Left colon (tissue), 2 donors: ENCODE measurements around the gene DDO. TPM values are rescaled to one million over a fixed set of nuclear protein-coding genes. Genes with fewer than 3 reads are reported as not detected.
A peak's percentile ranks its signal among the peaks of the same experiment; 100 is the strongest.

Experiments used
- ATAC-seq: fragments of 200-7000 bp; cut with Tn5 transposase; one replicate; pipeline ENCODE4 v1.9.1; 2020; ENCODE audit warnings: mild to moderate bottlenecking, moderate library complexity
- DNase-seq, 2 donors: peaks; one replicate each; pipeline ENCODE4 v3.0.0-alpha.2; 2020
- intact Hi-C, 2 donors: fragments of 100-400 bp; cut with DNase I in 1 of 2; cut with micrococcal nuclease in 1 of 2; formaldehyde crosslinking; loops; one replicate each; pipeline versions ENCODE4 v1.11.2 to v1.14.0; 2022; cut with DNase I, micrococcal nuclease
- total RNA-seq, 2 donors: library from RNA; stranded (reverse); fragmentation: NEBNext Ultra II Directional; extraction: Animal tissue kit (Norgen Biotek cat#: 25700); gene quantifications; one replicate each; pipeline ENCODE4 v1.2.1, GENCODE V29; 2021
- donor health status: DM: no; HTN: no; CAD: no.
- donor health status: DM: yes; HTN: yes; CAD: no.

DDO gene
- total RNA-seq, 2 donors from 2014 or later = 2.0 to 3.5 TPM

DNA sequence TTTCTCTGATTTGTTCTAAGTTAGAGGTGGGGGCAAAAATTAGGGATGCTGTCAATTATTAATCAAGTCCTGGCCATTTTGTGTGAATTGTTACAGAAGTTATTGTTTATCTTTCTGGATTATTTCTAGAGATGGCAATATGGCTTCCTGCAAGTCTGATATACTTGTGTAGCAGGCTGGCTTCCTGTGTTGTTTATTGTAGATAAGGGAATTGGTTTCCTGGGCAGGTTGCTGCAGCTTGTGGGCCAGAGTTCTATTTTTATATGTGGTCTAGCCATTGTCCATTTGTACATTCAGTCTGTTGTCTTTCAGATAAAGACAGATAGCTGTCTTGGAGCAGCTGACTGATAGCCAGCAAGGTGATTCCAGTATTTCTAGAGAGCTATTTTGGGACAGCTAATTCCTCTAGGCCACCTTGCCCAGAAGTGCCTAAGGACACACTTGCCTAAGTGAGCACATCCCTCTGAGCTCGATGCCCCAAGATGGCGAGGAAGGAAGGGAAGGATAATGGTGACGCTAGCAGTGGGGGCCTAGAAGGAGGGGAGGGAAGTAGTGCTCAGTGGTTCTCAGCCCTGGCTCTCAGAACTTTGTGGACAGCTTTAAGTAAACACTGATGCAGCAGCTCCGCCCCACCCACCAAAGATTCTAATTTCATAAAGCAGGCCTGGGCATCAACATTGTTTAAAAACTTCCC, 25.5 kb downstream of the DDO start:
- no peak for DNase-seq
- no peak for ATAC-seq
- intact Hi-C loops = loop anchor here in 1 of 2 donors (5.0 to 10.0 kb wide), 2 partner anchors 213 to 685 kb away; partner anchors contain the start of gene WASF1

DNA sequence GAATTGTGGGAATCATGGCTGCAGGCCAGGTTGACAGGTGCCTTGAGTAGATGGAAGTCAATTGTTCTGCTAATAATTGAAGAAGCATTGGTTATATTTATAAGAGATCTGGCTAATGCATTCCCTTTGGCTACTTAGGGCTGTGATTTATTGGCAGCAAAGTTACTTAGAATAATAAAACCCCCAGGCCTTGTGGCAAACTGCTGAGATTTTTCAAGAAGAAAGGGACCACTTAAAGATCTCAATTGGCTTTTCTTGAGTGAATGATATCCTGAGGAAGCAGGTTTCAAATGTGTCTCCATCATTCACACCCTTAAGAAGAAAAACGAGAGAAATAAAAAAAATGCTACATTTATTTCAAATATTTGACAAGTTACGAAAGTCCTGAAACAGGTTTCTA, 27.4 kb downstream of the DDO start:
- DNase-seq (no peak), ATAC-seq (no peak)
- intact Hi-C loops = no loop called here

DNA sequence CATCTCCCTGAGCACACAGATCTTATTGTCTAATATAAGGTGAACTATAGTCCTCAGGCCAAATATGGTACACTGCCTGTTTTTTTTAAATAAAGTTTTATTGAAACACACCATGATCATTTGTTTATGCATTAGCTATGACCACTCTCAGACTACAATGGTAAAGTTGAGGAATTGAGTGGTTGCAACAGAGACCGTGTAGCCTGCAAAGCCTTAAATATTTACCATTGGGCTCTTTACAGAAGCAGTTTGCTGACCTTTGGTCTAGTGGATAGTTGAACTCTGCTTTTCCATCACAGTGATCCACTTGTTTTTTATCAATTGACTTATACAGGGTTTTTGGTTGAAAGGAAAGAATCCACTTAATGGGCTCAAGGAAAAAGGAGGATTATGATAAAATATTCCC, 29.9 kb downstream of the DDO start:
- intact Hi-C loops = no loop called here
- no peak for DNase-seq
- ATAC-seq = no peak

DNA sequence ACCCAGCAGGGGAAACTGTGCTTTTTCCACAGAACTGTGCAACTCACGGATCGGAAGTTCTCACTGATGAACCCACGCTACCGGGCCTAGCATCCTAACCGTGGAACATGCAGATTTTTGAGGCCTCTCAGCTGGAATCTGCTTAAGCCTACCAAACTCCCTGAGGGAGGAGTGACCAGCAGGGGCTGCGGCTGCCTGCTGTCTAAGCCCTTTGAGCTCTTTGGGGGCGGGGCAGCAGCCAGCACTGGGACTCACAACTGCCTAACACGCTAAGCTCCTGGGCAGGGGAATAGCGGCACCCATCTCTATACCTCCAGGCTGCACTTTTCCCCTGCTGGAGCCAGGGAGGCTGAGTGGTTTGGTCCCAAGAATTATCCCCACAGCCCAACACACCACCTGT, 36.8 kb downstream of the DDO start:
- intact Hi-C loops = no loop called here
- no peak for DNase-seq
- no peak for ATAC-seq

DNA sequence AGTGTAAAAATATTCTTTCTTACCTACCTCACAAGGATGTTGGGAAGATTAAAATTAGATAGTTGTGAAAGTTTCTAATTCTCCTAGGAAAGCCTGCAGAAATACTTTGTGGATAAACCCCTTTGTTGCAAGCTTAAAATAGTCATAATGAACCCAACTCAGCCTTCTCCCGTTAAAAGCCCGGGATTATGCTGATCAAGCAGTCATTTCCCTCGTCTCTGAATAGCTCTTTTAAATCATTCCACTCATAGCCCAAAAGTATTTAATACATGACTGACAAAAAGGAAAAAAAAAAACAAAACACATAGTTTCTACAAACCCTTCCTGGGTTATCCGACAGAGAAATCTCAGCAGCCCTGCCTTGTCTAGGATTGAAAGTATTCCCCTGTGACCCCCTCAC, 46.3 kb downstream of the DDO start:
- intact Hi-C loops = no loop called here
- ATAC-seq = no peak

GRCh38 chr6:110368284-110368683, 47.1 kb downstream of the DDO start:
- DNase-seq = no peak
- intact Hi-C loops = no loop called here
- no peak for ATAC-seq

More for the DNA sequence above, 46.3 kb downstream of the DDO start:
- DNase-seq = no peak

- DNase-seq (no peak), ATAC-seq (no peak)
- intact Hi-C loops = no loop called here
These were observed 47.5 kb downstream of the DDO start for GRCh38 chr6:110367825-110368224.

GRCh38 chr6:110366975-110367374, 48.4 kb downstream of the DDO start:
- ATAC-seq = no peak
- DNase-seq = no peak
- intact Hi-C loops = no loop called here

- intact Hi-C loops = no loop called here
- no peak for DNase-seq
- no peak for ATAC-seq
These were observed 49.1 kb downstream of the DDO start for GRCh38 chr6:110366256-110366655.

- ATAC-seq = no peak
- intact Hi-C loops = no loop called here
These were observed 50.8 kb downstream of the DDO start for GRCh38 chr6:110364364-110365105.

DNA sequence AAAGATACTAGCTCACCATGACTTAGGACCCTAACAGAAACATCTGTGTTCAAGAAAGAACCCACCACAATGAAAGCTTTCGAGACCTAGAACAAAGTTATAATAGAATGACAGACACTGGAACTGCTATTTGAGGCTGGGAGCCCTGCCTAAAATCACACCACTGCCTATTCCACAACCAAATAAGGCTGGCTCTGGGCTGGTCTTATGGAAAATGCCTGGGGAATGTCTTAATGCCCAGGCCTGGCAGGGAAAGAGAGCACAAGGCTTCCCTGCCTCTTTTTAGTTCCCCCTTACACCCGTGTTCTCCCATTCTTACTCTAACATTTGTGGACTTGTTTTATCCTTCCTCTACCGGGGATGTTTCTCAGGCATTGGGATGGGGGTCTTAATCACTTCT, 51.6 kb downstream of the DDO start:
- no peak for ATAC-seq
- DNase-seq = no peak
- intact Hi-C loops = no loop called here

More at GRCh38 chr6:110364364-110365105, 50.8 kb downstream of the DDO start:
- DNase-seq = no peak

DNA sequence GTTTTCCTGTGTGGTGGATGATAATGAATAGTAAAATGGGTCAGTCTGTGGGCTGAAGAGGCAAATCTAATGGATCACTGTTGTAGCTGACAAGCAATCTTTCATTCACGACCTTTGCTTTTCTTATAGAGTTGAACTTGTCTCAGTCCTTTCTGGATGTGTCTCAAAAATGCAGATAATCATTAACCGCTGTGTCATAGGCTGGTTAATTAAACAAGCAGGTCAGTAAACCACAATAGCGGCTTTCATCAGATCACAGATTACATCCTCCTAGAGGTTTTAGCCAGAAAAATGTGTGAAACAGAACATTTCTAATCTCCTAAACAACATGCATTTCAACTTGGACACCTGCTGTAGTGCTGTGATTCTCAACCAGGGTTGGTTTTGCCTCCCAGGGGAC, 54.7 kb downstream of the DDO start:
- ATAC-seq = no peak
- DNase-seq = no peak
- intact Hi-C loops = no loop called here

- intact Hi-C loops = no loop called here
- ATAC-seq (no peak), DNase-seq (no peak)
These were observed 55.8 kb downstream of the DDO start for GRCh38 chr6:110359556-110359955.

- intact Hi-C loops = no loop called here
- ATAC-seq = no peak
- DNase-seq = no peak
These were observed 56.7 kb downstream of the DDO start for GRCh38 chr6:110358553-110359160.

GRCh38 chr6:110357664-110358552, 57.5 kb downstream of the DDO start, which contains the start of gene METTL24:
Gene METTL24, minus strand, starts transcription at chr6:110358349. Its CDS starts 77 bp downstream, at chr6:110358272.
- ATAC-seq (peak; percentile 58), DNase-seq (peak in 1 of 2 donors; percentile 22)
- intact Hi-C loops = no loop called here

GRCh38 chr6:110357298-110357663, 58.1 kb downstream of the DDO start:
- peak; percentile 8 for ATAC-seq
- DNase-seq = no peak
- intact Hi-C loops = no loop called here

GRCh38 chr6:110356778-110357177, 58.6 kb downstream of the DDO start:
- intact Hi-C loops = no loop called here
- DNase-seq = no peak
- ATAC-seq = no peak

GRCh38 chr6:110355727-110356126, 59.6 kb downstream of the DDO start:
- DNase-seq (no peak), ATAC-seq (no peak)
- intact Hi-C loops = no loop called here

- intact Hi-C loops = no loop called here
- DNase-seq = no peak
- no peak for ATAC-seq
These were observed 60.4 kb downstream of the DDO start for GRCh38 chr6:110355022-110355421.
